Neuronal stem cell (in vitro differentiated cells): Measurements from ENCODE around the gene ALOXE3.
A peak's percentile ranks its signal among the peaks of the same experiment; 100 is the strongest.
"Not testable (repeated sequence)": the region's sequence is repeated elsewhere in the genome, so short reads cannot be mapped to it uniquely, and the experiment has no call there.

Experiments used
- DNase-seq: peaks from one replicate; pipeline ENCODE4 v3.0.0-alpha.2; 2013; ENCODE audit warnings: low spot score
- H2AFZ ChIP-seq: one replicate; pipeline ENCODE4 v1.6.1; 2013; ENCODE audit warnings: mild to moderate bottlenecking, low read length, inconsistent platforms
- H2AK5ac ChIP-seq: 2 replicates; pipeline ENCODE4 v1.6.1; 2013; ENCODE audit warnings: low read depth, mild to moderate bottlenecking, inconsistent platforms, low read length, moderate library complexity, mixed read lengths
- H2BK120ac ChIP-seq: 2 replicates; pipeline ENCODE4 v1.6.1; 2013; ENCODE audit warnings: low read depth, mild to moderate bottlenecking, inconsistent platforms, low read length, moderate library complexity, mixed read lengths
- H2BK12ac ChIP-seq: one replicate; pipeline ENCODE4 v1.6.1; 2013; ENCODE audit warnings: low read length, inconsistent platforms
- H2BK15ac ChIP-seq: 2 replicates; pipeline ENCODE4 v1.6.1; 2013; ENCODE audit warnings: mild to moderate bottlenecking, low read length, inconsistent platforms, mixed read lengths
- H2BK5ac ChIP-seq: one replicate; pipeline ENCODE4 v1.6.1; 2013; ENCODE audit warnings: inconsistent platforms, mild to moderate bottlenecking, low read length, moderate library complexity
- H3K14ac ChIP-seq: one replicate; pipeline ENCODE4 v1.6.1; 2013; ENCODE audit warnings: low read length, inconsistent platforms
- H3K18ac ChIP-seq: 2 replicates; pipeline ENCODE4 v1.6.1; 2013; ENCODE audit warnings: low read length, inconsistent platforms
- H3K23ac ChIP-seq: 2 replicates; pipeline ENCODE4 v1.6.1; 2013; ENCODE audit warnings: low read depth, mild to moderate bottlenecking, mixed read lengths, low read length, inconsistent platforms; ENCODE audit not compliant: poor library complexity
- H3K27ac ChIP-seq: replicated peaks from 3 replicates; pipeline ENCODE4 v1.5.1; 2013; ENCODE audit warnings: low read length, inconsistent platforms
- H3K27me3 ChIP-seq, 3 experiments: 2 replicates each; pipeline ENCODE4 v1.6.1; 2013; ENCODE audit warnings: low read length in 3 of 3, mild to moderate bottlenecking in 2 of 3, inconsistent platforms in 1 of 3, low read depth in 1 of 3, mixed read lengths in 1 of 3, moderate library complexity in 1 of 3; ENCODE audit not compliant: control insufficient read depth in 3 of 3, insufficient read depth in 3 of 3
- H3K36me3 ChIP-seq, 2 donors: replicated peaks in 1 of 2; 2 replicates each; pipeline ENCODE4 v1.6.1; 2013; ENCODE audit warnings: low read length in 2 of 2; ENCODE audit not compliant: control insufficient read depth in 2 of 2, insufficient read depth in 2 of 2
- H3K4ac ChIP-seq: 2 replicates; pipeline ENCODE4 v1.6.1; 2013; ENCODE audit warnings: inconsistent platforms, mild to moderate bottlenecking, low read length, moderate library complexity
- H3K4me1 ChIP-seq, 2 donors: 1 replicate in 1 of 2; 2 replicates in 1 of 2; pipeline ENCODE4 v1.6.1; 2013; ENCODE audit warnings: low read length in 2 of 2, low read depth in 1 of 2; ENCODE audit not compliant: control insufficient read depth in 2 of 2, insufficient read depth in 1 of 2
- H3K4me2 ChIP-seq: one replicate; pipeline ENCODE4 v1.6.1; 2013; ENCODE audit warnings: mild to moderate bottlenecking, low read length, inconsistent platforms; ENCODE audit not compliant: insufficient read depth, poor library complexity, severe bottlenecking
- H3K4me3 ChIP-seq, 2 donors: 2 replicates each; pipeline ENCODE4 v1.5.1; 2013; ENCODE audit warnings: low read length in 2 of 2, mild to moderate bottlenecking in 2 of 2, inconsistent platforms in 1 of 2, moderate library complexity in 1 of 2
- H3K79me1 ChIP-seq: one replicate; pipeline ENCODE4 v1.6.1; 2013; ENCODE audit warnings: low read depth, mild to moderate bottlenecking, inconsistent platforms, low read length, moderate library complexity
- H3K9ac ChIP-seq: one replicate; pipeline ENCODE4 v1.6.1; 2013; ENCODE audit warnings: mild to moderate bottlenecking, low read depth, low read length, inconsistent platforms; ENCODE audit not compliant: poor library complexity
- H3K9me3 ChIP-seq, 2 donors: replicated peaks in 1 of 2; 2 replicates each; pipeline versions ENCODE3 to v1.6.1; 2013; ENCODE audit warnings: low read length in 2 of 2, mild to moderate bottlenecking in 2 of 2, inconsistent platforms in 1 of 2, low read depth in 1 of 2, mixed read lengths in 1 of 2, moderate library complexity in 1 of 2; ENCODE audit not compliant: control insufficient read depth in 2 of 2, insufficient read depth in 1 of 2
- H4K8ac ChIP-seq: one replicate; pipeline ENCODE4 v1.6.1; 2013; ENCODE audit warnings: low read depth, mild to moderate bottlenecking, inconsistent platforms, low read length, moderate library complexity
- H4K91ac ChIP-seq: one replicate; pipeline ENCODE4 v1.6.1; 2013; ENCODE audit warnings: low read length, low read depth, mild to moderate bottlenecking, inconsistent platforms; ENCODE audit not compliant: poor library complexity
- WGBS, 2 donors: extraction: QIAGEN DNeasy Blood & Tissue Kit; methylation state at CpG; one replicate each; pipeline ENCODE4 v1.1.7; 2013; ENCODE audit warnings: missing lambda C conversion rate in 2 of 2, mixed read lengths in 1 of 2; ENCODE audit not compliant: insufficient read length in 2 of 2, insufficient replicate concordance in 1 of 2; ENCODE audit errors: extremely low coverage in 2 of 2; 5-methylcytosine and 5-hydroxymethylcytosine counted together

Gene ALOXE3

DNA sequence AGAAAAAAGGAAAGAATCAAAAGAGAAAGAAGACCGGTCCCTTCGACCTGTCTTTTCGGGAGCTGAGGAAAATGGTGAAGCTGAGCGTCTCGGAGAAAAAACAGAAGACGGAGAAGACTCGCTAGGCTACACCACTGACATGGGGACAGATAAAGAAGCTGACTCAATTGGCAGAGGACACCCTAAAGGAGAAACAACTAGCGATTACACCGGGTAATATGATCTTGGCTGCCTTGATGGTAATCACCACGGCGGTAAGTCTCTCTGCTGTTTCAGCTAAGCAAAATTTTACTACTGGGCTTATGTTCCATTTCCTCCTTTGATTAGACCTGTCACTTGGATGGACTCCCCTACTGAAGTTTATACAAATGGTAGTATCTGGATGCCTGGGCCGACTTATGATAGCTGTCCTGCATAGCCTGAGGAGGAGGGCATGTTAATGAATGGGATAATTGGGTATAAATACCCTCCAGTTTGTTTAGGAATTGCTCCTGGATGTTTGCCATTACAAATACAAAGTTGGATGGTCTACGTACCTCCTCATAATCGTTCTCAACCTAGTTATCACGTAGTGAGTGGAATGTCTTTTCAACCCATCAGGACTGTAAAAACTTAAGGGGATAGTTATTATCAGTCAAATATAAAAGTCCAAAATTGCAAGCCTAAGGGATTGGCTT is 55.4 kb downstream of the ALOXE3 start:
- Histone ChIP-seq H2BK5ac (no peak overlapping the region), H2BK12ac (no peak overlapping the region), H3K9me3 (no peaks in the 10 kb centered on the region), H3K14ac (no peak overlapping the region), H3K27me3 (peaks cover 3 to 88% (median 55%) of the 10 kb centered on the region in 3 experiments), H3K4me3 (no peak overlapping the region), H2BK15ac (no peak overlapping the region), H2AK5ac (no peak overlapping the region), H3K23ac (no peak overlapping the region), H3K27ac (no peak overlapping the region), H3K4ac (no peak overlapping the region), H2AFZ (no peak overlapping the region), H4K91ac (no peak overlapping the region), H3K4me1 (peaks cover 0 to 6% of the 10 kb centered on the region in 2 donors), H4K8ac (no peak overlapping the region), H3K4me2 (no peak overlapping the region), H2BK120ac (no peak overlapping the region), H3K79me1 (no peaks in the 10 kb centered on the region), H3K18ac (no peak overlapping the region), H3K36me3 (no peaks in the 10 kb centered on the region), H3K9ac (no peak overlapping the region)
- DNase-seq: no peak
- no CpG with 5 or more reads among the region's 15 CpGs for WGBS, 2 donors

DNA sequence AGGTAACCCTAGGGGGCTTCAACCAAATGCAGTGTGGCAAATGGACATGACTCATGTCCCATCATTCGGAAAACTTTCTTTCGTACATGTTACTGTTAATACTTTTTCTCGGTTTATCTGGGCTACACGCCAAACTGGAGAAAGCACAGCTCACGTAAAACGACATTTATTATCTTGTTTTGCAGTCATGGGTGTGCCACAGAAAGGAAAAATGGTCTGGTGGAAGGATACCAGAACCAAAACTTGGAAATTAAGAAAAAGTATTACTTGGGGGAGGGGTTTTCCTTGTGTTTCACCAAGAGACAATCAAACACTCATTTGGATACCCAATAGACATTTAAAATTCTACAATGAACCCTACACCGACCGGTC is 55.9 kb downstream of the ALOXE3 start:
- Histone ChIP-seq H2AFZ (no peak overlapping the region), H3K4me1 (peaks cover 0 to 6% of the 10 kb centered on the region in 2 donors), H4K91ac (no peak overlapping the region), H3K23ac (no peak overlapping the region), H3K36me3 (no peaks in the 10 kb centered on the region), H3K4me2 (no peak overlapping the region), H3K18ac (no peak overlapping the region), H3K27me3 (peaks cover 3 to 85% (median 57%) of the 10 kb centered on the region in 3 experiments), H3K14ac (no peak overlapping the region), H4K8ac (no peak overlapping the region), H2BK12ac (no peak overlapping the region), H3K9ac (no peak overlapping the region), H2BK120ac (no peak overlapping the region), H3K4me3 (no peak overlapping the region), H3K79me1 (no peaks in the 10 kb centered on the region), H2AK5ac (no peak overlapping the region), H2BK15ac (no peak overlapping the region), H3K9me3 (no peaks in the 10 kb centered on the region), H3K27ac (no peak overlapping the region), H3K4ac (no peak overlapping the region), H2BK5ac (no peak overlapping the region)
- no peak for DNase-seq
- WGBS, 2 donors: no CpG with 5 or more reads among the region's 8 CpGs

DNA sequence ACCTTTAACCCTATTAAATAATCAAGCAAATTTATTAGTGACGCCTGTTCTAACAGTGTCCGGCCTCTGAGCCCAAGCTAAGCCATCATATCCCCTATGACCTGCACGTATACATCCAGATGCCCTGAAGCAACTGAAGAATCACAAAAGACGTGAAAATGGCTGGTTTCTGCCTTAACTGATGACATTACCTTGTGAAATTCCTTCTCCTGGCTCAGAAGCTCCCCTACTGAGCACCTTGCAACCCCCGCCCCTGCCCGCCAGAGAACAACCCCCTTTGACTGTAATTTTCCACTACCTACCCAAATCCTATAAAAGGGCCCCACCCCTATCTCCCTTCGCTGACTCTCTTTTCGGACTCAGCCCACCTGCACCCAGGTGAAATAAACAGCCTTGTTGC is 56.5 kb downstream of the ALOXE3 start:
- H3K14ac ChIP-seq, H2AK5ac ChIP-seq, H3K36me3 ChIP-seq, H3K23ac ChIP-seq, H4K8ac ChIP-seq, H3K9me3 ChIP-seq, H3K18ac ChIP-seq, H4K91ac ChIP-seq, H2BK12ac ChIP-seq, H3K79me1 ChIP-seq, H3K4ac ChIP-seq, H3K4me3 ChIP-seq, H2AFZ ChIP-seq, H2BK120ac ChIP-seq, DNase-seq, H3K9ac ChIP-seq, H2BK15ac ChIP-seq, H2BK5ac ChIP-seq, H3K27ac ChIP-seq, H3K4me1 ChIP-seq, H3K4me2 ChIP-seq: not testable (repeated sequence)
- peaks cover 3 to 85% (median 57%) of the 10 kb centered on the region in 3 experiments for H3K27me3 ChIP-seq
- WGBS, 2 donors: no CpG with 5 or more reads among the region's 8 CpGs

DNA sequence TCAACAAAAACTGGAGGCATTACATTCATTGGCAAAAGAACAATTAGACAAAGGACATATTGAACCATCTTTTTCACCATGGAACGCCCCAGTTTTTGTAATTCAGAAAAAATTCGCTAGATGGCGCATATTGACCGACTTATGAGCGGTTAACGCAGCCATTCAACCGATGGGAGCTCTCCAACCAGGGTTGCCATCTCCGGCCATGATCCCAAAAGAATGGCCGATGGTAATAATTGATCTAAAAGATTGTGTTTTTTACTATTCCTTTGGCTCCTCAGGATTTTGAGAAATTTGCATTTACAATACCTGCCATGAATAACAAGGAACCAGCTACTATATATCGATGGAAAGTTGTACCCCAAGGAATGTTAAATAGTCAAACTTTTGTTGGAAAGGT is 58.0 kb downstream of the ALOXE3 start:
- Histone ChIP-seq H3K27me3 (peaks cover 3 to 84% (median 58%) of the 10 kb centered on the region in 3 experiments), H2BK12ac (no peak overlapping the region), H2BK15ac (no peak overlapping the region), H2AFZ (no peak overlapping the region), H4K8ac (no peak overlapping the region), H2BK120ac (no peak overlapping the region), H3K4ac (no peak overlapping the region), H3K9ac (no peak overlapping the region), H3K4me3 (no peak overlapping the region), H3K27ac (no peak overlapping the region), H3K4me2 (no peak overlapping the region), H3K23ac (no peak overlapping the region), H3K79me1 (no peaks in the 10 kb centered on the region), H3K18ac (no peak overlapping the region), H3K14ac (no peak overlapping the region), H3K9me3 (no peaks in the 10 kb centered on the region), H2AK5ac (no peak overlapping the region), H4K91ac (no peak overlapping the region), H3K36me3 (no peaks in the 10 kb centered on the region), H3K4me1 (peaks cover 0 to 2% of the 10 kb centered on the region in 2 donors), H2BK5ac (no peak overlapping the region)
- DNase-seq: peak; percentile 83
- WGBS, 2 donors: no CpG with 5 or more reads among the region's 10 CpGs
